HepG2 (cell line): ENCODE measurements around the gene ZC3H12A. TPM values are rescaled to one million over a fixed set of nuclear protein-coding genes. Genes with fewer than 3 reads are reported as not detected.

Source experiments
- AGO2 ChIP-seq: fragments of 200-400 bp; formaldehyde crosslinking; optimal IDR thresholded peaks from 2 replicates; pipeline ENCODE3; 2017; ENCODE audit warnings: mild to moderate bottlenecking, low read depth, low read length, moderate library complexity
- ATF7-NPFF ChIP-seq: sonication (generic); formaldehyde crosslinking; IDR thresholded peaks from 2 replicates; pipeline ENCODE4 v1.8.1; 2023; ENCODE audit warnings: mild to moderate bottlenecking, low read depth, missing genetic modification reagents, moderate library complexity
- BCL3 ChIP-seq: sonication (generic); formaldehyde crosslinking; IDR thresholded peaks from 2 replicates; pipeline ENCODE4 v1.5.1; 2020; ENCODE audit warnings: mild to moderate bottlenecking, missing genetic modification reagents, moderate library complexity
- GMEB2 ChIP-seq: IDR thresholded peaks from 2 replicates; pipeline ENCODE4 v1.6.1; 2016; ENCODE audit warnings: missing biosample characterization, missing genetic modification reagents, low read depth
- HINFP ChIP-seq: sonication (generic); formaldehyde crosslinking; IDR thresholded peaks from 2 replicates; pipeline ENCODE4 v1.4.0; 2020; ENCODE audit warnings: low read depth, mild to moderate bottlenecking, missing genetic modification reagents
- HNRNPLL ChIP-seq: fragments of 200-400 bp; formaldehyde crosslinking; IDR thresholded peaks from 2 replicates; pipeline ENCODE4 v1.6.1; 2017; ENCODE audit warnings: mild to moderate bottlenecking, low read depth, low read length; ENCODE audit not compliant: poor library complexity, severe bottlenecking
- JUN ChIP-seq: sonication (generic); formaldehyde crosslinking; IDR thresholded peaks from 2 replicates; pipeline ENCODE4 v1.4.0; 2020; ENCODE audit warnings: mild to moderate bottlenecking, missing genetic modification reagents
- MED1 ChIP-seq: sonication (generic); formaldehyde crosslinking; IDR thresholded peaks from 2 replicates; pipeline ENCODE4 v1.4.0; 2020; ENCODE audit warnings: missing genetic modification reagents
- MXD3 ChIP-seq: IDR thresholded peaks from 2 replicates; pipeline ENCODE4 v1.6.1; 2016; ENCODE audit warnings: mild to moderate bottlenecking, missing biosample characterization, missing genetic modification reagents
- POGZ ChIP-seq: sonication (generic); formaldehyde crosslinking; IDR thresholded peaks from 2 replicates; pipeline ENCODE4 v1.4.0; 2020; ENCODE audit warnings: mild to moderate bottlenecking, missing genetic modification reagents
- TMF1 ChIP-seq: sonication (generic); formaldehyde crosslinking; IDR thresholded peaks from 2 replicates; pipeline ENCODE4 v1.8.1; 2022; ENCODE audit warnings: low read depth, missing genetic modification reagents
- XRCC5 ChIP-seq: fragments of 200-400 bp; formaldehyde crosslinking; optimal IDR thresholded peaks from 2 replicates; pipeline ENCODE3; 2017; ENCODE audit warnings: mild to moderate bottlenecking, low read length
- ZBTB21 ChIP-seq: sonication (generic); formaldehyde crosslinking; IDR thresholded peaks from 2 replicates; pipeline ENCODE4 v1.4.0; 2020; ENCODE audit warnings: missing genetic modification reagents
- ZBTB3 ChIP-seq: sonication (generic); formaldehyde crosslinking; IDR thresholded peaks from 2 replicates; pipeline ENCODE4 v1.4.0; 2020; ENCODE audit warnings: low read depth, mild to moderate bottlenecking, moderate library complexity, missing genetic modification reagents, borderline replicate concordance
- ZBTB8A ChIP-seq: sonication (generic); formaldehyde crosslinking; IDR thresholded peaks from 2 replicates; pipeline ENCODE4 v1.4.0; 2020; ENCODE audit warnings: mild to moderate bottlenecking, low read depth, missing genetic modification reagents, borderline replicate concordance
- ZFP36L2 ChIP-seq: sonication (generic); formaldehyde crosslinking; IDR thresholded peaks from 2 replicates; pipeline ENCODE4 v1.4.0; 2020; ENCODE audit warnings: missing genetic modification reagents
- ZNF329 ChIP-seq: sonication (generic); formaldehyde crosslinking; IDR thresholded peaks from 2 replicates; pipeline ENCODE4 v1.9.0; 2021; ENCODE audit warnings: low read depth, mild to moderate bottlenecking, missing genetic modification reagents
- ZNF354B ChIP-seq: sonication (generic); formaldehyde crosslinking; IDR thresholded peaks from 2 replicates; pipeline ENCODE4 v1.8.0; 2022; ENCODE audit warnings: mild to moderate bottlenecking, missing genetic modification reagents
- ZNF446 ChIP-seq: sonication (generic); formaldehyde crosslinking; IDR thresholded peaks from 2 replicates; pipeline ENCODE4 v1.5.0; 2020; ENCODE audit warnings: mild to moderate bottlenecking, missing genetic modification reagents
- ZNF552 ChIP-seq: sonication (generic); formaldehyde crosslinking; IDR thresholded peaks from 2 replicates; pipeline ENCODE4 v1.9.0; 2022; ENCODE audit warnings: missing genetic modification reagents, mild to moderate bottlenecking, borderline replicate concordance
- ZNF569 ChIP-seq: sonication (generic); formaldehyde crosslinking; IDR thresholded peaks from 2 replicates; pipeline ENCODE4 v1.5.0; 2020; ENCODE audit warnings: mild to moderate bottlenecking, missing genetic modification reagents, moderate library complexity, borderline replicate concordance
- ZNF800 ChIP-seq: sonication (generic); formaldehyde crosslinking; IDR thresholded peaks from 2 replicates; pipeline ENCODE4 v1.4.0; 2020; ENCODE audit warnings: missing genetic modification reagents
- polyA plus RNA-seq, 8 experiments: library from polyadenylated mRNA; depleted of rRNA in 3 of 8; stranded (reverse) in 7 of 8; unstranded in 1 of 8; fragments of >200 nt; fragmentation: Illumina TruSeq in 4 of 8; extraction: Trizol in 4 of 8; gene quantifications; 2 replicates each; pipeline versions ENCODE4 v1.2.1 to v1.2.3, GENCODE V29; 2011 to 2016; ENCODE audit warnings: low read depth in 4 of 8, missing spikeins in 1 of 8, mixed read lengths in 1 of 8; ENCODE audit not compliant: insufficient read depth in 1 of 8
- total RNA-seq, 5 experiments: library from RNA; depleted of rRNA; stranded (reverse); fragments of >200 nt; fragmentation: Illumina TruSeq; extraction: Trizol; gene quantifications; 2 replicates each; pipeline ENCODE4 v1.2.3, GENCODE V29; 2016; ENCODE audit warnings: low read depth in 1 of 5

Gene ZC3H12A
- total and polyA plus RNA-seq, 2 of the 13 experiments (the other 11 are each of a cell fraction or from before 2014, with no cell fraction given) = 6.8 to 13.3 TPM

- TF ChIP-seq ZNF800 (CRISPR knock-in tag) (peak; percentile 75; the same call in 1 of the 2 replicates), BCL3 (CRISPR knock-in tag) (peak; percentile 94; the same call in 1 of the 2 replicates), ZBTB3 (CRISPR knock-in tag) (no peak), MXD3 (CRISPR knock-in tag) (peak; percentile 86), ZFP36L2 (no peak), ZNF446 (CRISPR knock-in tag) (no peak), HNRNPLL (peak; percentile 91), XRCC5 (peak; percentile 80), ATF7-NPFF (CRISPR knock-in tag) (peak; percentile 47; the same call in 1 of the 2 replicates), JUN (CRISPR knock-in tag) (peak; percentile 61; the same call in 1 of the 2 replicates), HINFP (peak; percentile 48; the same call in 1 of the 2 replicates), POGZ (CRISPR knock-in tag) (peak; percentile 41), TMF1 (0 out of 2 replicates have a peak, but pooled peaks have one; percentile 32), ZNF354B (CRISPR knock-in tag) (no peak), ZBTB21 (CRISPR knock-in tag) (peak; percentile 55; the same call in 1 of the 2 replicates), GMEB2 (CRISPR knock-in tag) (no peak), ZBTB8A (CRISPR knock-in tag) (no peak), AGO2 (peak; percentile 22), ZNF569 (CRISPR knock-in tag) (0 out of 2 replicates have a peak, but pooled peaks have one; percentile 60), ZNF329 (CRISPR knock-in tag) (peak; percentile 64; the same call in 1 of the 2 replicates), ZNF552 (CRISPR knock-in tag) (peak; percentile 94; the same call in 1 of the 2 replicates), MED1 (CRISPR knock-in tag) (peak; percentile 86)
These were observed 40.2 kb downstream of the ZC3H12A start, which contains the start of gene MEAF6 (continued) for GRCh38 chr1:37514350-37515184.
